Stomach smooth muscle (tissue), 2 donors: Measurements from ENCODE around the gene C7orf57.
"Not testable (repeated sequence)": the region's sequence is repeated elsewhere in the genome, so short reads cannot be mapped to it uniquely, and the experiment has no call there.

Experiments used
- H3K27ac ChIP-seq: one replicate; pipeline ENCODE4 v1.7.0; 2013; ENCODE audit warnings: mild to moderate bottlenecking, low read length, inconsistent platforms
- H3K27me3 ChIP-seq, 2 donors: one replicate each; pipeline ENCODE4 v1.7.0; 2013; ENCODE audit warnings: low read length in 2 of 2; ENCODE audit not compliant: insufficient read depth in 2 of 2, control insufficient read depth in 1 of 2
- H3K36me3 ChIP-seq, 2 donors: one replicate each; pipeline ENCODE4 v1.7.0; 2013; ENCODE audit warnings: low read length in 2 of 2; ENCODE audit not compliant: control insufficient read depth in 2 of 2, insufficient read depth in 2 of 2
- H3K4me1 ChIP-seq: one replicate; pipeline ENCODE4 v1.7.0; 2013; ENCODE audit warnings: low read length; ENCODE audit not compliant: control insufficient read depth, insufficient read depth
- H3K4me3 ChIP-seq, 2 donors: one replicate each; pipeline ENCODE4 v1.7.0; 2013; ENCODE audit warnings: low read length in 2 of 2
- H3K9ac ChIP-seq, 2 donors: one replicate each; pipeline ENCODE4 v1.7.0; 2013; ENCODE audit warnings: low read length in 2 of 2, mild to moderate bottlenecking in 1 of 2
- H3K9me3 ChIP-seq, 2 donors: one replicate each; pipeline ENCODE4 v1.7.0; 2013; ENCODE audit warnings: low read length in 2 of 2; ENCODE audit not compliant: control insufficient read depth in 2 of 2
- donor health status: healthy.
- donor health status: Pancreatic carcinoma.

C7orf57 gene

GRCh38 chr7:48035301-48035966 is at the start of gene C7orf57:
Gene C7orf57, plus strand, starts transcription at chr7:48035543. Its CDS starts 766 bp downstream, at chr7:48036309.
- peak within 1 kb of the TSS; percentile 76 to 83 for H3K4me3 ChIP-seq
- H3K36me3 ChIP-seq: no peaks in the 10 kb centered on the region
- peaks cover 0 to 13% of the 10 kb centered on the region in 2 donors for H3K27me3 ChIP-seq
- peaks cover 12% of the 10 kb centered on the region for H3K4me1 ChIP-seq
- no peaks in the 10 kb centered on the region for H3K9me3 ChIP-seq
- no peak within 1 kb of the TSS for H3K27ac ChIP-seq
- no peak within 1 kb of the TSS for H3K9ac ChIP-seq

GRCh38 chr7:47988496-47989386 is 46.6 kb upstream of the C7orf57 start:
- Histone ChIP-seq H3K27ac (no peak overlapping the region), H3K9me3 (no peaks in the 10 kb centered on the region), H3K36me3 (no peaks in the 10 kb centered on the region)

GRCh38 chr7:47989607-47990400 is 45.5 kb upstream of the C7orf57 start:
- H3K36me3 ChIP-seq, H3K27me3 ChIP-seq, H3K27ac ChIP-seq: not testable (repeated sequence)

More at GRCh38 chr7:47988496-47989386, 46.6 kb upstream of the C7orf57 start:
- H3K27me3 ChIP-seq: peaks cover 0 to 2% of the 10 kb centered on the region in 2 donors
- no peak overlapping the region for H3K9ac ChIP-seq
- peaks cover 3% of the 10 kb centered on the region for H3K4me1 ChIP-seq
- H3K4me3 ChIP-seq: no peak overlapping the region

GRCh38 chr7:47990592-47990991 is 44.8 kb upstream of the C7orf57 start:
- Histone ChIP-seq H3K9me3 (no peaks in the 10 kb centered on the region), H3K27me3 (peaks cover 0 to 2% of the 10 kb centered on the region in 2 donors), H3K27ac (no peak overlapping the region), H3K9ac (no peak overlapping the region), H3K4me1 (peaks cover 3% of the 10 kb centered on the region), H3K4me3 (no peak overlapping the region), H3K36me3 (no peaks in the 10 kb centered on the region)

More at GRCh38 chr7:47989607-47990400, 45.5 kb upstream of the C7orf57 start:
- H3K4me1 ChIP-seq, H3K4me3 ChIP-seq, H3K9ac ChIP-seq, H3K9me3 ChIP-seq: not testable (repeated sequence)

GRCh38 chr7:47991270-47991669 is 44.1 kb upstream of the C7orf57 start:
- Histone ChIP-seq H3K4me1 (peaks cover 3% of the 10 kb centered on the region), H3K36me3 (no peaks in the 10 kb centered on the region), H3K27ac (no peak overlapping the region), H3K9ac (no peak overlapping the region), H3K9me3 (no peaks in the 10 kb centered on the region), H3K4me3 (peak overlapping the region in 1 of 2 donors; percentile 70), H3K27me3 (peaks cover 0 to 2% of the 10 kb centered on the region in 2 donors)

- peaks cover 0 to 2% of the 10 kb centered on the region in 2 donors for H3K27me3 ChIP-seq
- H3K9ac ChIP-seq: peak overlapping the region; percentile 48 to 57
- no peak overlapping the region for H3K27ac ChIP-seq
- H3K9me3 ChIP-seq: no peaks in the 10 kb centered on the region
- peaks cover 3% of the 10 kb centered on the region for H3K4me1 ChIP-seq
- peak overlapping the region; percentile 70 to 73 for H3K4me3 ChIP-seq
- no peaks in the 10 kb centered on the region for H3K36me3 ChIP-seq
Measured at GRCh38 chr7:47991741-47992311, 43.5 kb upstream of the C7orf57 start.

GRCh38 chr7:47992446-47992845 is 42.9 kb upstream of the C7orf57 start:
- peaks cover 0 to 2% of the 10 kb centered on the region in 2 donors for H3K27me3 ChIP-seq
- peak overlapping the region in 1 of 2 donors; percentile 73 for H3K4me3 ChIP-seq
- no peaks in the 10 kb centered on the region for H3K9me3 ChIP-seq
- peaks cover 3% of the 10 kb centered on the region for H3K4me1 ChIP-seq
- peak overlapping the region in 1 of 2 donors; percentile 57 for H3K9ac ChIP-seq
- H3K27ac ChIP-seq: no peak overlapping the region
- no peaks in the 10 kb centered on the region for H3K36me3 ChIP-seq

GRCh38 chr7:47999413-47999812 is 35.9 kb upstream of the C7orf57 start:
- H3K4me1 ChIP-seq: no peaks in the 10 kb centered on the region
- H3K36me3 ChIP-seq: no peaks in the 10 kb centered on the region
- H3K27ac ChIP-seq: no peak overlapping the region
- H3K9ac ChIP-seq: no peak overlapping the region
- H3K4me3 ChIP-seq: no peak overlapping the region
- H3K9me3 ChIP-seq: no peaks in the 10 kb centered on the region
- no peaks in the 10 kb centered on the region for H3K27me3 ChIP-seq

- not testable (repeated sequence) for H3K9me3 ChIP-seq, H3K36me3 ChIP-seq, H3K4me3 ChIP-seq, H3K27ac ChIP-seq, H3K9ac ChIP-seq, H3K4me1 ChIP-seq, H3K27me3 ChIP-seq
Measured at GRCh38 chr7:48000164-48000563, 35.2 kb upstream of the C7orf57 start.

- no peak overlapping the region for H3K27ac ChIP-seq
- no peaks in the 10 kb centered on the region for H3K4me1 ChIP-seq
- H3K27me3 ChIP-seq: peaks cover 0 to 4% of the 10 kb centered on the region in 2 donors
- no peak overlapping the region for H3K4me3 ChIP-seq
- H3K36me3 ChIP-seq: no peaks in the 10 kb centered on the region
- no peak overlapping the region for H3K9ac ChIP-seq
- H3K9me3 ChIP-seq: no peaks in the 10 kb centered on the region
Measured at GRCh38 chr7:48004032-48004431, 31.3 kb upstream of the C7orf57 start.
